ENCODE results near the gene ETFA. TPM values are rescaled to one million over a fixed set of nuclear protein-coding genes. Genes with fewer than 3 reads are reported as not detected.

Gene ETFA
- total and polyA plus RNA-seq, 10 donors: 49.7 to 98.5 (median 80.5) TPM

DNA sequence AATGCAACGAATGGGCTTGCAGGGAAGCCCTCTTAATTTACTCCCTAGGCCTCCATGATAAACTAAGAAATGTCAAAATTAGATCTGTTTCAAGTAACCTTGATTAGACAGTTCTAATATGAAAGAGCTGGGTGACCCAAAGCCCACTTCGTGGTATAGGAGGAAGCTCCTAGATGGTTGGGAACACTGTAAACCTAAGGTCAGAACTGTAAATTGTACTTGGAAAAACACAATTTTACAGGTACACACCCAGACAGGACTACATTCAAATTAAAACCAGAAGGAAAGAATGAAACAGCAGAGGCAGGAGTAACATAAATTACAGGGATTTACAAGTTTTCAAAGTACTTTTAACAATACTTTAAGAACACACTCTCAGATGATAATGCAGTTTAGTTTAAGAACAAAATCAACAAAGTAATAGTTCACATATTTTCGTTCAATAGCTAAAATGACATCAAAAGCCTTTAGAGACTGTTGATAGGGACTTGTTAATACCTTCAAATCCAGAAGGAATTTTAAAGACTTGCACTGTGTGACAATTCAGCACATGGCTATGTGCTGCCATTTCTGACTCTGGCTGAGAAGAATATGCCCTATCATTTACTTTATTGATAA lies 43.7 kb upstream of the ETFA start:
- Histone ChIP-seq H3K4me1 (no peaks in the 10 kb centered on the region), H3K36me3 (peaks cover 0 to 28% (median 0%) of the 10 kb centered on the region in 6 donors), H3K4me3 (no peak overlapping the region), H3K27ac (no peak overlapping the region), H3K27me3 (replicated peaks in 1 of 7) (no peaks in the 10 kb centered on the region), H3K9me3 (no peaks in the 10 kb centered on the region)
- DNase-seq: no peak
- TF ChIP-seq POLR2A (IDR thresholded peaks at IDR 0.05): no peak
- TF ChIP-seq POLR2AphosphoS5 (IDR thresholded peaks at IDR 0.05): no peak
- TF ChIP-seq, protein P1, sequence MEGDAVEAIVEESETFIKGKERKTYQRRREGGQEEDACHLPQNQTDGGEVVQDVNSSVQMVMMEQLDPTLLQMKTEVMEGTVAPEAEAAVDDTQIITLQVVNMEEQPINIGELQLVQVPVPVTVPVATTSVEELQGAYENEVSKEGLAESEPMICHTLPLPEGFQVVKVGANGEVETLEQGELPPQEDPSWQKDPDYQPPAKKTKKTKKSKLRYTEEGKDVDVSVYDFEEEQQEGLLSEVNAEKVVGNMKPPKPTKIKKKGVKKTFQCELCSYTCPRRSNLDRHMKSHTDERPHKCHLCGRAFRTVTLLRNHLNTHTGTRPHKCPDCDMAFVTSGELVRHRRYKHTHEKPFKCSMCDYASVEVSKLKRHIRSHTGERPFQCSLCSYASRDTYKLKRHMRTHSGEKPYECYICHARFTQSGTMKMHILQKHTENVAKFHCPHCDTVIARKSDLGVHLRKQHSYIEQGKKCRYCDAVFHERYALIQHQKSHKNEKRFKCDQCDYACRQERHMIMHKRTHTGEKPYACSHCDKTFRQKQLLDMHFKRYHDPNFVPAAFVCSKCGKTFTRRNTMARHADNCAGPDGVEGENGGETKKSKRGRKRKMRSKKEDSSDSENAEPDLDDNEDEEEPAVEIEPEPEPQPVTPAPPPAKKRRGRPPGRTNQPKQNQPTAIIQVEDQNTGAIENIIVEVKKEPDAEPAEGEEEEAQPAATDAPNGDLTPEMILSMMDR (IDR thresholded peaks at IDR 0.05 in 8 of 11, conservative IDR thresholded peaks at IDR 0.05 in 3 of 11): no peak
- 86 to 91% (median 89%) methylated on average over 3 of the region's 3 CpGs for WGBS, 5 donors
- intact Hi-C loops (cut with DNase I; ENCODE audit: low total_unique reads): no loop called here

DNA sequence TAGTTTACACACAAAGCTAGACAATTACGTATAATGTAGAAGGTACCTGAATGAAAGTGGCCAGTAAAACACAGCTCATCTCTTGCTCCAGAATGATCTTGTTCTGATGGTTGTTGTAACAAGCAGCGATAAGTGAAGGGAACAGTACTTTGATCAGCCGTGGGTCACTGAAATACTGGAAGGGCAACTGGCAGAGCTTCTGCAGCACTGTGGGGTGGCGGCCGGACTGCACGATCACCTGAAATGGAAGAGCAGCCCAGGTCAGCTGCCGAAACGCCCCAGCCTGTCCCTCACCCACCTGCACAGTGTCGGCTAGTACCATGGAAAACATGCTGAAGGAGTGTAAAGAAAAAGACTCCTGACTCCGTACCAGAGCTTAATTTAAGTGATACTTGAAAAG lies 42.6 kb upstream of the ETFA start:
- intact Hi-C loops (cut with DNase I; ENCODE audit: low total_unique reads): no loop called here
- 93 to 97% (median 94%) methylated on average over 10 of the region's 10 CpGs for WGBS, 5 donors
- no peaks in the 10 kb centered on the region for H3K9me3 ChIP-seq

DNA sequence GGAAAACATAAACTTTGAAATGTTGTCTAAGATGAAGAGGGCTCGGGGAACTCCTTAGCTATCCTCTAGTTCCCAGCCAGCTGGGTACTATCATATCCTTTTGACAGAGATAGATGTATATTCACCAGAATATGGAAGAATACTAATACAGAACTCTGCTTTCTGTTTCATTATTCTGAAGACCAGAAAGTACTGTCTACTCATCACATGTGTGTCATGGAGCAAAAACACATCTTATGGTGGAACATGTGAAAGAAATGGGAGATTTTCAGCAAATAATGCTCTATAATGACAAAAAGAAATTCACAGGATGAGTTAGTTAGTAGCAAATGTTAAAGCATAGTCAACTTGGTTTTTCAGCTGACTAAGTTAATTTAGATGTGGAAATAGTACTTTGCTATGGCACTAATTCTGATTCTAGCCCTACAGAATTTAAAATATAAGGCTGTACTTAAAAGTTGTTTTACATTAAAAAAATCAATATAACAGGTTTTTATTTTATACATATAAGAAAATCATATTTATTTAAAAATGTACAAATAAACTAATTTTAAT lies 41.8 kb upstream of the ETFA start:
- TF ChIP-seq POLR2A (IDR thresholded peaks at IDR 0.05) (no peak), POLR2AphosphoS5 (IDR thresholded peaks at IDR 0.05) (no peak)
- TF ChIP-seq, protein P1 (IDR thresholded peaks at IDR 0.05 in 8 of 11, conservative IDR thresholded peaks at IDR 0.05 in 3 of 11): no peak
- Histone ChIP-seq H3K27me3 (replicated peaks in 1 of 7) (peaks cover 0 to 10% (median 9%) of the 10 kb centered on the region in 7 donors), H3K27ac (no peak overlapping the region), H3K9me3 (no peaks in the 10 kb centered on the region), H3K4me1 (no peaks in the 10 kb centered on the region), H3K4me3 (no peak overlapping the region), H3K36me3 (peaks cover 0 to 18% (median 0%) of the 10 kb centered on the region in 6 donors)
- intact Hi-C loops (cut with DNase I; ENCODE audit: low total_unique reads): no loop called here
- 91 to 98% (median 94%) methylated on average over 1 of the region's 1 CpG for WGBS, 5 donors
- DNase-seq: no peak

More for the DNA sequence above, 42.6 kb upstream of the ETFA start:
- Histone ChIP-seq H3K27ac (no peak overlapping the region), H3K4me1 (no peaks in the 10 kb centered on the region), H3K27me3 (replicated peaks in 1 of 7) (peaks cover 0 to 3% (median 1%) of the 10 kb centered on the region in 7 donors), H3K4me3 (no peak overlapping the region), H3K36me3 (peaks cover 0 to 22% (median 0%) of the 10 kb centered on the region in 6 donors)
- DNase-seq: no peak
- TF ChIP-seq POLR2A (IDR thresholded peaks at IDR 0.05): no peak
- no peak for TF ChIP-seq POLR2AphosphoS5 (IDR thresholded peaks at IDR 0.05)
- TF ChIP-seq, protein P1 (IDR thresholded peaks at IDR 0.05 in 8 of 11, conservative IDR thresholded peaks at IDR 0.05 in 3 of 11): no peak

DNA sequence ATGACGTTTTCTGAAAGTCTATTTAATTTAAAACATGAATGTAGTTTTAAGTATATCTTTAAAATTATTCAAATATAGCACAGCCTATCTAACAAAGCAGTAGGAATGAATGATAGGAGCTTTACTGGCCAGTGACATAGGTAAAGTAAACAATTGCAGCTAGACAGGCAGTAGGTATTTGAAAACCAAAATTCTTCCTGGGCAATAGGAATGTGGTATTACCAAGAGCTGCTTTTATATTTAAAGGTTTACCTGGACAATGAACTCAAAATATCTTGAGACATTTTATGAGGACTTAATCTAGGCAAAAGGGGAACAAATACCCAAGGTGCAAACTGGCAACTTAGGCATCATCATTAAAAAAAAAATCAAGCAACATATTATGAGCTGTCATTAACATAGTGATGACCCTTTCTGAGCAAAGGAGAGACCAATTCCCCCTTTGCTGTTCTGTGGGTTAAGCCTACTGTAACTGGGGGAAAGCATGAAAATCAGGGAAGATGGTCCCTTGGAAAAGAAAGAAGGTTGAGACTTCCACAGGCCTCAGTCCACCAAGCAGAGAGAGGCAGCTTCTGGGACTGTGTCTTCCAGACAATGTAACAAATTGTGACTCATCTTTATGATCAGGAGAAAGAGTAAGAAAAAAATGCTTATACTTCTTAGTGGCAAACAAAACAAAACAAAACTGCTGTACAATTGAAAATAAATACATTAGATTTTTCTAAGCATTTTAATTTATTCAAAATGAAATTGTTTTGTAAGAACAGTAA lies 38.2 kb upstream of the ETFA start:
- TF ChIP-seq POLR2A (IDR thresholded peaks at IDR 0.05): no peak
- TF ChIP-seq, protein P1 (IDR thresholded peaks at IDR 0.05 in 8 of 11, conservative IDR thresholded peaks at IDR 0.05 in 3 of 11): no peak
- no peak for TF ChIP-seq POLR2AphosphoS5 (IDR thresholded peaks at IDR 0.05)
- Histone ChIP-seq H3K27ac (no peak overlapping the region), H3K27me3 (replicated peaks in 1 of 7) (peaks cover 14 to 46% (median 45%) of the 10 kb centered on the region in 7 donors), H3K4me1 (peaks cover 17 to 27% (median 22%) of the 10 kb centered on the region in 6 donors), H3K4me3 (no peak overlapping the region), H3K36me3 (peaks cover 0 to 23% (median 0%) of the 10 kb centered on the region in 6 donors), H3K9me3 (no peaks in the 10 kb centered on the region)
- WGBS, 5 donors: 88 to 96% (median 95%) methylated on average over 1 of the region's 1 CpG
- DNase-seq: no peak
- intact Hi-C loops (cut with DNase I; ENCODE audit: low total_unique reads): no loop called here
